Measurements from ENCODE around the gene KIN. TPM values are rescaled to one million over a fixed set of nuclear protein-coding genes. Genes with fewer than 3 reads are reported as not detected.

The KIN gene
- 6.1 and 9.5 TPM in 2 replicates for total RNA-seq

- H3K4me3 ChIP-seq (ENCODE audit: low read depth, low read length) = peak within 1 kb of the TSS; percentile 94
- TF ChIP-seq CTCF (IDR thresholded peaks at IDR 0.05; ENCODE audit: insufficient read depth, low read depth, low read length) = no peak
- peak; percentile 97 for DNase-seq (ENCODE audit: low read depth)
Measured at GRCh38 chr10:7787857-7788638, at the start of gene KIN, which contains the start of gene ATP5F1C. Gene KIN (minus strand): TSS chr10:7787993. CDS start chr10:7787933, 60 bp downstream. Gene ATP5F1C (plus strand): TSS chr10:7788177. CDS start chr10:7788208, 31 bp downstream.

- no peak for DNase-seq (ENCODE audit: low read depth)
- TF ChIP-seq CTCF (IDR thresholded peaks at IDR 0.05; ENCODE audit: insufficient read depth, low read depth, low read length) = no peak
- H3K4me3 ChIP-seq (ENCODE audit: low read depth, low read length) = no peak overlapping the region
Measured at GRCh38 chr10:7836571-7836970, 48.8 kb upstream of the KIN start.

GRCh38 chr10:7834262-7834661 is 46.5 kb upstream of the KIN start:
- H3K4me3 ChIP-seq (ENCODE audit: low read depth, low read length) = no peak overlapping the region
- DNase-seq (ENCODE audit: low read depth) = no peak
- TF ChIP-seq CTCF (IDR thresholded peaks at IDR 0.05; ENCODE audit: insufficient read depth, low read depth, low read length) = no peak

- DNase-seq (ENCODE audit: low read depth) = no peak
- TF ChIP-seq CTCF (IDR thresholded peaks at IDR 0.05; ENCODE audit: insufficient read depth, low read depth, low read length) = no peak
- no peak overlapping the region for H3K4me3 ChIP-seq (ENCODE audit: low read depth, low read length)
Measured at GRCh38 chr10:7833210-7833609, 45.4 kb upstream of the KIN start.

GRCh38 chr10:7832060-7832459 is 44.3 kb upstream of the KIN start:
- no peak for TF ChIP-seq CTCF (IDR thresholded peaks at IDR 0.05; ENCODE audit: insufficient read depth, low read depth, low read length)
- DNase-seq (ENCODE audit: low read depth) = no peak
- H3K4me3 ChIP-seq (ENCODE audit: low read depth, low read length) = no peak overlapping the region

- TF ChIP-seq CTCF (IDR thresholded peaks at IDR 0.05; ENCODE audit: insufficient read depth, low read depth, low read length) = no peak
- DNase-seq (ENCODE audit: low read depth) = no peak
- H3K4me3 ChIP-seq (ENCODE audit: low read depth, low read length) = no peak overlapping the region
Measured at GRCh38 chr10:7829289-7829834, 41.6 kb upstream of the KIN start.
